ENCODE measurements around the gene CFAP68.
"Not testable (repeated sequence)": the region's sequence is repeated elsewhere in the genome, so short reads cannot be mapped to it uniquely, and the experiment has no call there.

The CFAP68 gene

DNA sequence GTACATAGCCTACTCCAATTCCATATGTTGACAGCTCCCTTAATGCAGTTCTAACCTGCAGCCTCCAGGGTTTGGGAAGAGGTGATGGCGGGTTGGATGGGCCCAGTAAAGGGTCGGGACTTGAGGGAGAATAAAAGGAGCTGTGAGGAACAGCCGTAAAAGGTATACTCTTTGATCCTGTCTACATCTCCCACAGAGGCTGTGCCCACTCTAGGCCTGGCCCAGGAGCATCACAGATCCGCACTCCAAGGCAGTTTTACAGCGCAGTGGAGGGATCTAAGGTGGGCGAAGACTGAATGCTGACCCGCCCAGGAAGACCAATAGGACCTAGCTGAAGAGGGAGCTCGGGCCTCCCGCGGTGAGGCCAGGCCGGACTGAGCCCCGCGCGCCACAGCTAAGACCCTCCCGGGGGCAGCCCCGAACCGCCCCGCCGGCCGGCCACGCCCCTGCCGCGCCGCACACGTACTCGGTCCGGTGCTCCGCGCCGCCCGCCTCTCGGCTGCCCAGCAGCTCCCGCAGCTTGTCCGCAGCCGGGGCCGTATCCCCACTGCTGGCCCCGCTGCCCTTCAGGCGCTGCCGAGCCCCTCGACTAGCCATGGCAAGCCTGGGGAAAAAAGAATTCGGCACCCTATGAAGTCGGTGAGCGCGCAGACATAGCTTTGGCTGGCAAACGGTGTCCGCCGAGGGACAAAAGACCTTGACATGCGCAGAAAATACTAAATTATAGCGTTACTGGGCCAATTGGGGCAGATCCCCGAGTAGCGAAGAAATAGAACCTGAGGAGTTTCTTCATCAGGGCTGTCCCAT lies 8.3 kb upstream of the CFAP68 start, which contains the start of gene ALG9:
ALG9 (minus strand) TSS at position 696 of the 807 bp plus-strand sequence; CDS start at position 597, 99 bp downstream.
- peak; percentile 85 for DNase-seq (ENCODE audit: low spot score)

GRCh38 chr11:111871693-111872161 lies 7.6 kb upstream of the CFAP68 start:
- no peak for DNase-seq (ENCODE audit: low spot score)

DNA sequence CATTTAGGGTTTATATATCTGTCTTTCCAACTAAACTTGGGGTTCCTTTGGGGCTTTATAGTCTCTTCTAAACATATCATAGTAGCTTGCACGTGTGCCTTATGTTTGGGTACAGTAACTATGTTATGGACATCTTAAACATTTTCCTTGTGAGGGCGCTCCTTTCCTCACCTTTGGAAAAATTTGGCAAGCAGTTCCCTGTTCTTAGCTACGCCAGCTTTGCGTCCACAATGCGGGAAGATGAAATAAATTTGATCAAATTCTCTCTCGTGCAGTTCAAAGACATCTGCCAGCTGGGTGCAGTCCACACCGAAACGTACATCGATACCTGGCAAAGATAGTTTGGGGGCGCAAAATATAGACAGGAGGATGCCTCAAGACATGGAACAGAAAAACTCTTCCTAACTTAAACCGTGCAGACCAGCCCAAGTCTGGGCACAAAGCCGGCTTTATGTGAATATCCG lies 924 bp upstream of the CFAP68 start:
- DNase-seq (ENCODE audit: low spot score): no peak

DNA sequence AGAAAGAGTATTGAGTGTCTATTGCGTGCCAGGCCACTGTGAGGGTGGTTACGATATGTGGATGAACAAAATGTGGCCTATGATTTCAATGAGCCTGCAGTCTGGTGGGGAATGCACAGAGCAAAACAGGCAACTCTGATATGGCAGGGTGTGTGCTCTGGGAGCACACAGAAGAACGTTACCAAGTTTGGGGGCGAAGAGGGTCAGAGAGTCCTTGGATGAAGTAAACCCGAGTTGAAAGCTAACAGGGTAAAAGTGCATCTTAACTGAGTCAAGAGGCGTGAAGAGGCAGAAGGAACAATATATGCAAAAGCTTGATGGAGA lies 258 bp downstream of the CFAP68 start:
- no peak for DNase-seq (ENCODE audit: low spot score)

- no peak for DNase-seq (ENCODE audit: low spot score)
Observed at GRCh38 chr11:111882202-111882601, 2.9 kb downstream of the CFAP68 start.

DNA sequence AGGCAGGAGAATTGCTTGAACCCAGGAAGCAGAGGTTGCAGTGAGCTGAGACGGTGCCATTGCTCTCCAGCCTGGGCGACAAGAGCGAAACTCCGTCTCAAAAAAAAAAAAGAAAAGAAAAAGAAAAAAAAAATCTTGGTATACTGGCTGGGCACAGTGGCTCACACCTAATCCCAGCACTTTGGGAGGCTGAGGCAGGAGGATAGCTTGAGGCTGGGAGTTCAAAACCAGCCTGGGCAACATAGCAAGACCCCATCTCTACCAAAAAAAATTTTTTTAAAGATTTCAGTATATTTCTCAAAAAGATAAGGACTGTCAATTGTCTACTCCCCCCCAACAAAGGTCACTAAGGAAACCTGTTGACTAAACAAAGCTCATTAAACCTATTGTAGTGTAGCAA lies 5.7 kb downstream of the CFAP68 start:
- DNase-seq (ENCODE audit: low spot score): not testable (repeated sequence)

GRCh38 chr11:111886032-111886431 lies 6.7 kb downstream of the CFAP68 start:
- no peak for DNase-seq (ENCODE audit: low spot score)

DNA sequence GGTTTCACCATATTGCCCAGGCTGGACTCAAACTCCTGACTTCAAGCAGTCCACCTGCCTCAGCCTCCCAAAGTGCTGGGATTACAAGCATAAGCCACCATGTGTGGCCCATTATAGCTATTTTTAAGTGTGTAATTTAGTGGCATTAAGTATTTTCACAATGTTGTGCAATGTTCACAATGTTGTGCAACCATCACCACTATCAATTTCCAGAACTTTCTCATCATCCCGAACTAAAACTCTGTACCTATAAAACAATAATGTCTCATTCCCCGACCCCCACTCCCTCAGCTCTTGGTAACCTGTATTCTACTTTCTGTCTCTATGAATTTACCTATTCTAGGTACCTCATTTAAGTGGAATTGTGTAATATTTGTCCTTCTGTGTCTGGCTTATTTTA lies 7.5 kb downstream of the CFAP68 start:
- no peak for DNase-seq (ENCODE audit: low spot score)

- DNase-seq (ENCODE audit: low spot score): no peak
Observed at GRCh38 chr11:111905411-111905810, 26.1 kb downstream of the CFAP68 start.

DNA sequence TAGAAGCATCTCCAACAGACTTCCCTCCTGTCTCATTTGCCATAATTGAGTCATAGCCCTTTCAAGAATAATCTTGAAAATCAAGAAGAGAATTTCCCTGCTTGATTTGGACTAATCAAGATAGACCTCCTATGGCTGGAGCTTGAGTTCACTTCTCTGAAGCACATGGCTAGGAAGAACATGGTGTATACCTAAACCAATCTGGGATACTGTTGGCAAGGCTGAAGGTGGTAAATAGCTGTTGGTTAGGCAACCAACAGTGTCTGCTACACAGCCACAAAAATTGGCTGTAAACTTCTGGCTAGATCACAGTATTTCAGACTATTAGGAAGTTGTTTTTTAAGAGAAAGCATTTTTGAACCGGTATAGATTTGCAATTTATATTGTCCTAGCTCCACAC lies 27.3 kb downstream of the CFAP68 start:
- DNase-seq (ENCODE audit: low spot score): no peak

GRCh38 chr11:111908639-111909305 lies 29.4 kb downstream of the CFAP68 start:
- DNase-seq (ENCODE audit: low spot score): no peak

DNA sequence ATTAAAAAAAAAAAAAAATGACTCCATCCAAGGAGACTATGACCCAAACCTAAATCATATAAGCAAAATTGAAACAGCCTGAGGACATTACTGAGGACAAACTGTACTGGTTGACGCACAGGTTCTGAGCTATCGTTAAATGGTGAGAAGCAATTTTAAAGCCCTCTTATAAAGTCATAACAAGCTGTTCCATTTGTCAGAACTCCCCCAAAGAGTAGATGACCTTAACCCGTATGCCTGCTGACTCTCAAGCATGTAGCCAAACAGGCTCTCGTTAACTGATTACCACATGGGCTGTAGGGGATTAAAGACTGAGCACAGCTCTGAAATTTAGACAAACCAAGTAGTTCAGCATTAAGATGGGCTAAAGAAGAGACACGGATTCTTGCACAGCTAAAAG lies 30.0 kb downstream of the CFAP68 start:
- DNase-seq (ENCODE audit: low spot score): no peak

- no peak for DNase-seq (ENCODE audit: low spot score)
Observed at GRCh38 chr11:111910676-111911562, 31.6 kb downstream of the CFAP68 start.

- DNase-seq (ENCODE audit: low spot score): peak; percentile 23
Observed at GRCh38 chr11:111911563-111912401, 32.4 kb downstream of the CFAP68 start, which contains the start of gene CRYAB. Gene CRYAB, minus strand, starts transcription at chr11:111911770. Its CDS starts 46 bp downstream, at chr11:111911724.

DNA sequence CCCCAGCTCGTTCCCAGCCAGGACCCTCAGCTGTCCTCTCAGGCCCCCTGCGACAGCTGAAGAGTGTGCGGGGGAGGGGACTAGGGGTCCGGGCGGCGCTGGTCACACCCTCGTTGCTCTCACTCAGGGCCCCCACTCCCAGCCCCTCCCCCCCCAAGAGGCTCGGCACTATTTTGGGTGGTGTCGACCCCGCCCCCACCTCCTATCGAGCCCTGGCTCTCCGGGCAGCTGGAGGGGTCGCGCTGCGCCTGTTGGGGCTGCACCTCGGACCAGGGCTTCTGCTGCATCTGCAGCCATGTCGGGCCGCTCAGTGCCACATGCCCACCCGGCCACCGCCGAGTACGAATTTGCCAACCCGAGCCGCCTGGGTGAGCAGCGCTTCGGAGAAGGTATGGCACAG lies 33.2 kb downstream of the CFAP68 start, which contains the start of gene HSPB2:
HSPB2 (plus strand) TSS at position 200 of the 400 bp plus-strand sequence; CDS start at position 296, 96 bp downstream.
- DNase-seq (ENCODE audit: low spot score): no peak

DNA sequence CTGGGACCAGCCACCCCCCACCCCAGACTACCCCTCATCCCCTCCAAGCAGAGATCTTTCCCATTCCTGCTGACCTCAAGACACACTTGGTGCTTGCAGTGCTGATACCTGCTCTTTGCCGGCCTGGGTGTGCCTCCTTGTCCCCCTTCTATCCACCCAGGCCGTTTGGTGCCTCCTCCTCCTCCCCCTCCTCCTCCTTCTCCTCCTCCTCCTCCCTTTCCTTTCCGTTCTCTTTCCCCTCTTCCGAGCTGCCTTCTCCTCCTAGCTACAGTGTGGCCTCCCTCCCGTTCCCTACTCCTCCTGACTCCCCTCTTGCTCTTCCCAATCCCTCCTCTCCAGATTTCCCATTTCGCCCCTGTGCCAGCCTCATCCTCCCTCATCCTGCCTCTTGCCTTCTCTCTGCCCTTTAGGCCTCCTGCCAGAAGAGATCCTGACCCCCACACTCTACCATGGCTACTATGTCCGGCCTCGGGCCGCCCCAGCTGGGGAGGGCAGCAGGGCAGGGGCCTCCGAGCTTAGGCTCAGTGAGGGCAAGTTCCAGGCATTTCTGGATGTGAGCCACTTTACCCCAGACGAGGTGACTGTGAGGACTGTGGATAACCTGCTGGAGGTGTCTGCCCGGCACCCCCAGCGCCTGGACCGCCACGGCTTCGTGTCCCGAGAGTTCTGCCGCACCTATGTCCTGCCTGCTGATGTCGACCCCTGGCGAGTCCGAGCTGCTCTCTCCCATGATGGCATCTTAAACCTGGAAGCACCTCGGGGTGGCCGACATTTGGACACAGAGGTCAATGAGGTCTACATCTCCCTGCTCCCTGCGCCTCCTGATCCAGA lies 33.9 kb downstream of the CFAP68 start:
- DNase-seq (ENCODE audit: low spot score): no peak

GRCh38 chr11:111913997-111914396 lies 34.7 kb downstream of the CFAP68 start:
- no peak for DNase-seq (ENCODE audit: low spot score)

DNA sequence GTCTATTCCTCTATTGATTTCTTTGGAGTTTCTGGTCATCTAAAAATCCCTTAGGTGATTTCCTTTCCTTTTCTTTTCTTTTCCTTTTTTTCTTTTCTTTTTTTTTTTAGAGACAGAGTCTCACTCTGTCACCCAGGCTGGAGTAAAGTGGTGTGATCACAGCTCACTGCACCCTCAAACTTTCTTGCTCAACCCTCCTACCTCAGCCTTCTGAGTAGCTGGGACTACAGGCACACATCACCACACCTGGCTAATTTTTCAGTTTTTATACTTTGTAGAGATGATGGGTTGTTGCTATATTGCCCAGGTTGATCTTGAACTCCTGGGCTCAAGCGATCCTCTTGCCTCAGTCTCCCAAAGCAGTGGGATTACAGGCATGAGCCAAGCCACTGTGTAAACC lies 37.4 kb downstream of the CFAP68 start:
- DNase-seq (ENCODE audit: low spot score): no peak

- DNase-seq (ENCODE audit: low spot score): no peak
Observed at GRCh38 chr11:111917312-111917711, 38.0 kb downstream of the CFAP68 start.

GRCh38 chr11:111917788-111918187 lies 38.4 kb downstream of the CFAP68 start:
- DNase-seq (ENCODE audit: low spot score): no peak
